Measurements from ENCODE around the gene UAP1.

UAP1 gene

DNA sequence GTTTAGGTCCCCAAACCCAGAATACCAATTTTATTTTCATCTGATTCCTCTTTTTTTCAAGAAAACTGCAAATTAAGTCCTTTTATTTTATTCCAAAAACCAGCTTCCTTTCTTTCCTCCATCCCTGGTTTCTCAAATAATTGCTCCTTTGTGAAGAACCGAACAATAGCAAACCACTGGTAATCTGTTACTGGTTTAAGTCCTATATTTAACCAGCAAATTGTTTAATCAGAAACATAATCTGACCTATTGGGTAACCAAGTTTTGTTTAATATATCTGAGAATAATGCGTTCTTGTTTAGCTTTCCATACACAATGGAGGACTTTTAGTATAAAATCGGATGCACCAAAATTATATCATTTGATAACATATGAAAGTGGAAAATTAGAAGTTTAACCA, 57.6 kb downstream of the UAP1 start:
- no peak for DNase-seq

DNA sequence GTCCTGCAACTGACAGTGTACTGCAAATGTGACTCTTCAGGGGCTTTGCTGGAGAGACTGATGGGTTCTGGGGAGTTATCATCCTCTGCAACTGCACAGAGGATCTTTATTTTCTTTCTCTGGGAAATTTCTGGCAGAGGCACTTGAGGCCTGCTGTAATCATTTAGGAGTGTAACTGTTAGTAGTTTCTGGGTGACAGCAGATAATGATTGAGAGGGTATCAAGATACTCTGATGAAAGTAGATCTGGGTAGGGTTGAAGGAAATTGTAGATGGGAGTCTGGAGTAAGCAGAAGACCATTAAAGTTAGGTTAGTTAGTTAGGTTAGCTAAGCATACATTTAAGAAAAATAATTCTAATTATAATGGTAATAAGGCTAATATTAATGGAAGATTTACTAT, 59.7 kb downstream of the UAP1 start:
- DNase-seq: no peak

GRCh38 chr1:162625679-162626078, 64.2 kb downstream of the UAP1 start:
- DNase-seq: no peak

DNA sequence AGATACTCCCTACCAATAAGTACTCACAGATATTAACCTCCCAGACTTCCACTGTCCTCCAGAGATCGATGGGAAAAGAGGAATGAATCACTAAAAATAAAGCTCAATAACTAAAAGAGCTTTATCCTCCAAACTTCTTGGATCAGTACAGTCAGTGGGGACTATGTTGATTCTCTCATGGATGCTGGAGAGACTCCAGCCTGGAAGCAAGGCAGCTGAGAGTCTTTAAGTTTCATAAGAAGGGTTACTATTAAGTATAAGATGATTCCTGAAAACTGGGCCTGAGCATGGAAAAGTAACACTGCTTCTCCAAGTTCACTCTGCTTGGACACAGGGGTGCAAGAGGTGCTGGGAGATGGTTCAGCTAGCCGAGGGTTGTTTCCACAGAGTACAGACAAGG, 64.6 kb downstream of the UAP1 start:
- no peak for DNase-seq

GRCh38 chr1:162626761-162627160, 65.2 kb downstream of the UAP1 start:
- DNase-seq: no peak

GRCh38 chr1:162627662-162628296, 66.3 kb downstream of the UAP1 start:
- no peak for DNase-seq

DNA sequence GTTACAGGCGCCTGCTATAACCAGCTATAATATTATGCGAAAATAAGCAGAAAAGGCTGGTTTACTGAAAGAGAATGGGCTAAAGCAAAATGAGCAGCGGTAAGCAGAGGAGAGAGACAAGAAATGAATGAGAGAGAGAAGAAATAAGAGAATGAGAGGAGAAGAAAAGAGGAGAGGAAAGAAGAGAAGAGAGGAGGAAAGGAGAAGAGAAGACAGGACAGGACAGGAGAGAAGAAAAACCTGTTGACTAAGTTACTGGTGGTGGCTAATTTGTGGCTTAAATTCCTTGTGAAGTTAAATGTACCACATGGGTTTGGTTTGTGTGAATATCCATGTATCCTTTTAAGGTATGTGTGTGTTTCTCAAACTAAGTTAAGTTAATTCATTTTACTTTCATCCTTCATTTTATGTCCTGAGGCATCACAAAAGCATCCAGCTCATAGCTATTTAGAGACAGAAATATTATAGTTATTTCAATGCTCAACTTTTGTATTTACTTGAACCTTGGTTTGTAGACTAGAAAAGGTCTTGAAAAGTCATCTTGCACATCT, 67.6 kb downstream of the UAP1 start:
- DNase-seq: no peak

GRCh38 chr1:162629651-162630050, 68.1 kb downstream of the UAP1 start:
- no peak for DNase-seq

GRCh38 chr1:162631546-162632191, 70.1 kb downstream of the UAP1 start:
- DNase-seq: no peak

DNA sequence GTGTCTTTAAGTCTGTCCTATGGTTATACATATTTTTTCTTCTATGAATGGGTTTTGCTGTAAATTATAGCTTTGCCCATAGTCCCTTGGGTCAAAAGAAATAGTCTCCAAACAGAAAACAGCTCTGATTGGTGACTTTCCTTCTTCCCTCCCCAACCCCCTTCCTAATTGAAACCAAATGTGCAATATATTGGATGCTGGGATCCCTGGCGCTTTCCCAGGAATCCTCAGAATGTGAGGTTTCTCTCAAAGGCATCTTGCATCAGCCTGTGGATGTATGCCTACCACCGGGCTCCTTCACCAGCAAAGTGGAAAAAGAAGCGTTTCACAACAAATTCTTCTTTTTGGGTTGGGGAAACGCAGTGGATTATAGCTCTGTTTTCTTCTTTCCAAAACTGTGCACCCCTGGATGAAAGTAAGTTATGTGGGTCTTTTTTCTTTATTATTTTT, 70.7 kb downstream of the UAP1 start, which contains the start of gene DDR2:
Gene DDR2 (plus strand): TSS at position 248 of the 450 bp plus-strand sequence. CDS start 86,600 bp downstream, outside the sequence.
- DNase-seq: no peak

DNA sequence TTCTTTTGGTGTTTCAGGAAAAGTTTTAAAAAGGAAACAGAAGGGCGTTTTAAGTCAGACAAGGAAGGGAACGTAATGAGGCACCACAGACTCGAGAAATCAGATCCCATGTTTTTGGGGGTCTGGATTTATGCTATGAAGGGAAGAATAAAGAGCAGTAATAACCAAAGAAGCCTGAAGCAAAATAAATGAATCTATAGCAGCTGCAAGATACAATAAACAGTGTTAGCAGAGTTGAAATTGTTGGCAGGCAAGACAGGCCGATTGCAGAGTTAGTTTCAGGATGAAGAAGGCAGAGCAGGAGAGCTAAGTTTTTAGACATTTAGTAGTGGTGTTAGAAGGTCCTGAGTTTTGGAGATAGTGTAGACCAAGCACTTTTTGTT, 71.2 kb downstream of the UAP1 start:
- DNase-seq: no peak

DNA sequence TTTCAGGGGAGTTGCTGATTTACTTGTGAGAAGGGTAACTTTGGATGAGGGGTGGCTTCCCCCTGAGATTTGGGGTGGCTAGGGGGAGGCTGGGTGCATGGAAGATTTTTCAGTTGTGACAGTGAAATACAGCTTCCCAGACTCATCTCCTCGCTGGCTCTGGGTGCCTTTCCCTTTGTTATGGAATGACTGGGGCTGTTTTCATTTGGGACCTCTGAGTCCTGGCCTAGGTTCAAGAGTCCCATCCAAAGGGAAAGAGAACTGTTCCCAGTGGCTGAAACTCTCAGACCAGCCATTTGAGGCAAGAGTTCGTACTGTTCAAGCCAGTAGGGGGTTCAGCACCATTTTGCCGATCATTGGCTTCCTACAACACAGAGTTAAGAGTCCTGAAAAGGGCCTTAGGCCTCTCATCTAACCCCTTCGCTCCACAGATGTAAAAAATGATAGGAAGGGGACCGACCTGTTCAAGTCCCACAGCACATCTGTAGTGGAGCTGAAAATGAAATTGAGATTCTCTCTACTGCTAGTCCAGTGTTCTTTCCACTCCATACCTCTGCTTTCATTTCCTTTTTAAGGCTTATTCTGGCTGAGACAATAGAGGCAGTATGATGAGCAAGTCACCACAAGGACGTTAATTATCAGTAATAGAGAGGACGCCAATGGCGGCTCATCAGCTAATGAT, 71.7 kb downstream of the UAP1 start:
- no peak for DNase-seq

GRCh38 chr1:162635418-162635817, 73.9 kb downstream of the UAP1 start:
- no peak for DNase-seq

- DNase-seq: no peak
Observed at GRCh38 chr1:162639718-162640117, 78.2 kb downstream of the UAP1 start.

GRCh38 chr1:162641114-162641513, 79.6 kb downstream of the UAP1 start:
- no peak for DNase-seq

GRCh38 chr1:162644986-162645314, 83.4 kb downstream of the UAP1 start:
- no peak for DNase-seq

GRCh38 chr1:162645666-162646065, 84.1 kb downstream of the UAP1 start:
- DNase-seq: no peak

- DNase-seq: no peak
Observed at GRCh38 chr1:162649583-162649982, 88.1 kb downstream of the UAP1 start.

Data from 8988T (cell line).